IMR-90 (cell line): ENCODE results near the gene ILF3. TPM values are rescaled to one million over a fixed set of nuclear protein-coding genes. Genes with fewer than 3 reads are reported as not detected.

Experiments
- ATAC-seq: fragments of 200-7000 bp; cut with Tn5 transposase; 2 replicates; pipeline ENCODE4 v1.9.1; 2020; ENCODE audit warnings: low read depth, mild to moderate bottlenecking, moderate library complexity
- BruUV-seq: library from RNA; stranded (reverse); fragments of 400-500 nt; replicated peaks from 2 replicates; lab custom pipeline; 2021; lab: Mats Ljungman, UMichigan
- CTCF ChIA-PET: fragments of 300-600 bp; formaldehyde crosslinking; extraction: SDS; loops from one replicate; lab custom pipeline; 2021; ENCODE audit warnings: antibody characterized with exemption; lab: Yijun Ruan, JAX
- POLR2A ChIA-PET: fragments of 300-600 bp; sonication (Branson Sonifier 250); formaldehyde crosslinking; loops from one replicate; lab custom pipeline; 2022; ENCODE audit warnings: antibody characterized with exemption; ENCODE audit not compliant: unreplicated experiment; lab: Charles Lee
- DNase-seq: peaks from one replicate; pipeline ENCODE4 v3.0.0; 2013
- H2AFZ ChIP-seq: replicated peaks from 2 replicates; pipeline ENCODE3; 2013; ENCODE audit warnings: low read length, mild to moderate bottlenecking; ENCODE audit not compliant: poor library complexity
- H2AK5ac ChIP-seq: 2 replicates; pipeline ENCODE4 v1.6.1; 2013; ENCODE audit warnings: low read depth, low read length, inconsistent platforms
- H2AK9ac ChIP-seq: replicated peaks from 2 replicates; pipeline ENCODE3; 2013; ENCODE audit warnings: mild to moderate bottlenecking, low read depth, low read length, moderate library complexity; ENCODE audit not compliant: poor library complexity
- H2BK120ac ChIP-seq: 2 replicates; pipeline ENCODE4 v1.6.1; 2013; ENCODE audit warnings: low read depth, low read length, inconsistent platforms
- H2BK15ac ChIP-seq: 3 replicates; pipeline ENCODE4 v1.6.1; 2013; ENCODE audit warnings: low read depth, low read length, inconsistent platforms
- H2BK20ac ChIP-seq: 2 replicates; pipeline ENCODE4 v1.6.1; 2013; ENCODE audit warnings: low read depth, mild to moderate bottlenecking, inconsistent platforms, low read length, moderate library complexity
- H2BK5ac ChIP-seq: 2 replicates; pipeline ENCODE4 v1.6.1; 2013; ENCODE audit warnings: mild to moderate bottlenecking, low read depth, low read length, inconsistent platforms; ENCODE audit not compliant: poor library complexity, severe bottlenecking
- H3K14ac ChIP-seq: replicated peaks from 2 replicates; pipeline ENCODE4 v1.6.1; 2013; ENCODE audit warnings: low read depth, low read length, inconsistent platforms
- H3K18ac ChIP-seq: 2 replicates; pipeline ENCODE4 v1.6.1; 2013; ENCODE audit warnings: low read depth, low read length, control low read depth
- H3K23ac ChIP-seq: 2 replicates; pipeline ENCODE4 v1.6.1; 2013; ENCODE audit warnings: low read depth, low read length, inconsistent platforms
- H3K27ac ChIP-seq: 2 replicates; pipeline ENCODE4 v1.5.1; 2013; ENCODE audit warnings: mild to moderate bottlenecking, control low read depth, low read length; ENCODE audit not compliant: insufficient read depth
- H3K27me3 ChIP-seq: 2 replicates; pipeline ENCODE4 v1.6.1; 2013; ENCODE audit warnings: low read length; ENCODE audit not compliant: control insufficient read depth, insufficient read depth
- H3K36me3 ChIP-seq: 2 replicates; pipeline ENCODE4 v1.6.1; 2013; ENCODE audit warnings: low read length, mixed read lengths; ENCODE audit not compliant: control insufficient read depth, insufficient read depth
- H3K4ac ChIP-seq: 2 replicates; pipeline ENCODE4 v1.6.1; 2013; ENCODE audit warnings: low read depth, low read length, inconsistent platforms
- H3K4me1 ChIP-seq: 2 replicates; pipeline ENCODE4 v1.6.1; 2013; ENCODE audit warnings: low read length, mixed read lengths; ENCODE audit not compliant: control insufficient read depth, insufficient read depth
- H3K4me2 ChIP-seq: 2 replicates; pipeline ENCODE4 v1.6.1; 2013; ENCODE audit warnings: low read depth, mild to moderate bottlenecking, control low read depth, low read length, moderate library complexity
- H3K4me3 ChIP-seq: 2 replicates; pipeline ENCODE4 v1.5.1; 2013; ENCODE audit warnings: low read depth, mild to moderate bottlenecking, control low read depth, low read length, moderate library complexity; ENCODE audit not compliant: insufficient read depth
- H3K56ac ChIP-seq: 2 replicates; pipeline ENCODE4 v1.6.1; 2013; ENCODE audit warnings: low read length, inconsistent platforms; ENCODE audit not compliant: insufficient read depth; ENCODE audit errors: extremely low read depth
- H3K79me1 ChIP-seq, 2 experiments: 2 replicates each; pipeline ENCODE4 v1.6.1; 2013; ENCODE audit warnings: low read length in 2 of 2, inconsistent platforms in 1 of 2, low read depth in 1 of 2
- H3K9ac ChIP-seq: 2 replicates; pipeline ENCODE4 v1.6.1; 2013; ENCODE audit warnings: low read depth, low read length, control low read depth
- H3K9me1 ChIP-seq: 2 replicates; pipeline ENCODE4 v1.6.1; 2013; ENCODE audit warnings: low read length, inconsistent platforms; ENCODE audit not compliant: insufficient read depth
- H3K9me3 ChIP-seq: 2 replicates; pipeline ENCODE4 v1.6.1; 2013; ENCODE audit warnings: low read length; ENCODE audit not compliant: control insufficient read depth, insufficient read depth
- H4K20me1 ChIP-seq: 2 replicates; pipeline ENCODE4 v1.6.1; 2013; ENCODE audit warnings: low read length, inconsistent platforms; ENCODE audit not compliant: insufficient read depth
- H4K5ac ChIP-seq: 2 replicates; pipeline ENCODE4 v1.6.1; 2013; ENCODE audit warnings: mild to moderate bottlenecking, low read depth, low read length, control low read depth
- H4K8ac ChIP-seq, 2 experiments: 2 replicates each; pipeline ENCODE4 v1.6.1; 2013; ENCODE audit warnings: low read depth in 2 of 2, low read length in 2 of 2, control low read depth in 1 of 2, inconsistent platforms in 1 of 2
- H4K91ac ChIP-seq: 2 replicates; pipeline ENCODE4 v1.6.1; 2013; ENCODE audit warnings: low read depth, low read length, inconsistent platforms; ENCODE audit not compliant: insufficient read depth
- CEBPB ChIP-seq: IDR thresholded peaks from 2 replicates; pipeline ENCODE4 v1.6.1; 2012; ENCODE audit warnings: low read depth, low read length, improper control_type of control experiment
- CHD1 ChIP-seq: IDR thresholded peaks from 2 replicates; pipeline ENCODE4 v1.6.1; 2012; ENCODE audit warnings: low read depth, low read length, improper control_type of control experiment
- FOS ChIP-seq: fragments of 150-350 bp; IDR thresholded peaks from 2 replicates; pipeline ENCODE4 v1.6.1; 2016; ENCODE audit warnings: low read depth, low read length
- MAFK ChIP-seq: IDR thresholded peaks from 2 replicates; pipeline ENCODE4 v1.6.1; 2012; ENCODE audit warnings: low read depth, low read length, improper control_type of control experiment
- MAZ ChIP-seq: IDR thresholded peaks from 2 replicates; pipeline ENCODE4 v1.6.1; 2012; ENCODE audit warnings: low read depth, mild to moderate bottlenecking, low read length, improper control_type of control experiment, moderate library complexity, borderline replicate concordance
- MXI1 ChIP-seq: IDR thresholded peaks from 2 replicates; pipeline ENCODE4 v1.6.1; 2012; ENCODE audit warnings: low read depth, mild to moderate bottlenecking, low read length, moderate library complexity, borderline replicate concordance
- POLR2A ChIP-seq: IDR thresholded peaks from 2 replicates; pipeline ENCODE4 v1.6.1; 2012; ENCODE audit warnings: mild to moderate bottlenecking, low read depth, low read length
- RAD21 ChIP-seq: IDR thresholded peaks from 2 replicates; pipeline ENCODE4 v1.6.1; 2012; ENCODE audit warnings: low read length, improper control_type of control experiment
- RCOR1 ChIP-seq: IDR thresholded peaks from 2 replicates; pipeline ENCODE4 v1.6.1; 2012; ENCODE audit warnings: mild to moderate bottlenecking, low read length, improper control_type of control experiment; ENCODE audit not compliant: insufficient replicate concordance
- SMC3 ChIP-seq: fragments of 150-350 bp; IDR thresholded peaks from 2 replicates; pipeline ENCODE4 v1.6.1; 2016; ENCODE audit warnings: low read depth, mild to moderate bottlenecking, antibody characterized with exemption, low read length, moderate library complexity
- USF2 ChIP-seq: fragments of 150-350 bp; IDR thresholded peaks from 2 replicates; pipeline ENCODE4 v1.6.1; 2017; ENCODE audit warnings: mild to moderate bottlenecking, antibody characterized with exemption, low read length, low read depth
- WGBS, 2 experiments: methylation state at CpG; one replicate each; pipeline versions ENCODE4 v1.1.5 to v1.1.7; 2013; ENCODE audit warnings: missing lambda C conversion rate in 2 of 2; ENCODE audit not compliant: insufficient read length in 1 of 2; ENCODE audit errors: extremely low coverage in 2 of 2; 5-methylcytosine and 5-hydroxymethylcytosine counted together
- dilution Hi-C: fragments of 300-500 bp; cut with HindIII; formaldehyde crosslinking; loops from one replicate; pipeline ENCODE4 v1.14.3; 2018; ENCODE audit warnings: low sequenced_read_pairs; ENCODE audit not compliant: unreplicated experiment
- in situ Hi-C: fragments of 300-500 bp; cut with MboI; formaldehyde crosslinking; loops from 3 replicates; pipeline ENCODE4 v1.14.3; 2019; ENCODE audit warnings: low sequenced_read_pairs, inconsistent platforms, mixed read lengths
- intact Hi-C: fragments of 100-400 bp; cut with micrococcal nuclease; formaldehyde crosslinking; loops from 2 replicates; pipeline ENCODE4 v1.10.0; 2022
- polyA plus RNA-seq, 3 experiments: library from polyadenylated mRNA; depleted of rRNA; stranded (reverse); fragments of >200 nt; gene quantifications; 2 replicates each; pipeline ENCODE4 v1.2.3, GENCODE V29; 2012; ENCODE audit warnings: low replicate concordance in 1 of 3
- total RNA-seq: library from RNA; depleted of rRNA; stranded (reverse); fragments of >200 nt; gene quantifications from 2 replicates; pipeline ENCODE4 v1.2.3, GENCODE V29; 2012

The ILF3 gene
- total and polyA plus RNA-seq, 2 of the 4 experiments (the other 2 are of a cell fraction), result 120 to 166 TPM

- Histone ChIP-seq H2AFZ (no peak overlapping the region), H3K23ac (no peak overlapping the region), H3K79me1 (peaks cover 8 to 20% of the 10 kb centered on the region in 2 experiments; a peak in 3 of 4 replicates), H4K5ac (no peak overlapping the region), H3K9ac (no peak overlapping the region), H3K27ac (no peak overlapping the region), H3K4me2 (no peak overlapping the region), H3K56ac (no peak overlapping the region), H2BK15ac (no peak overlapping the region), H3K36me3 (peaks cover 5% of the 10 kb centered on the region; the same call in 1 of the 2 replicates), H3K14ac (no peak overlapping the region), H3K27me3 (no peaks in the 10 kb centered on the region), H4K8ac (no peak overlapping the region), H2AK5ac (no peak overlapping the region), H3K9me1 (no peaks in the 10 kb centered on the region), H3K9me3 (no peaks in the 10 kb centered on the region), H3K4me1 (peaks cover 3% of the 10 kb centered on the region; the same call in 1 of the 2 replicates), H4K91ac (no peak overlapping the region), H2AK9ac (no peak overlapping the region), H3K4me3 (no peak overlapping the region), H3K18ac (no peak overlapping the region), H4K20me1 (no peaks in the 10 kb centered on the region), H2BK20ac (no peak overlapping the region), H2BK120ac (no peak overlapping the region), H3K4ac (no peak overlapping the region), H2BK5ac (no peak overlapping the region)
- ATAC-seq (no peak), DNase-seq (no peak)
- intact Hi-C loops, result loop anchor here (10.0 kb wide), 1 partner anchor 164 kb away; no protein-coding TSS in a partner anchor
- TF ChIP-seq FOS, result no peak
- no peak for TF ChIP-seq USF2
- no peak for TF ChIP-seq MAZ
- no peak for TF ChIP-seq SMC3
- TF ChIP-seq MXI1, result no peak
- TF ChIP-seq MAFK, result no peak
- no peak for TF ChIP-seq CHD1
- no peak for TF ChIP-seq CEBPB
- TF ChIP-seq RAD21, result no peak
- TF ChIP-seq RCOR1, result no peak
- no peak for TF ChIP-seq POLR2A
- CTCF ChIA-PET, result no interaction called here
- POLR2A ChIA-PET, result no interaction called here
- dilution Hi-C loops, result no loop called here
- 100% methylated on average over 1 of the region's 4 CpGs; no CpG with 5 or more reads in 1 of the 2 experiments for WGBS, 2 experiments
- no TSS peak for BruUV-seq
- in situ Hi-C loops, result loop anchor here (10.0 kb wide), 1 partner anchor 154 kb away; no protein-coding TSS in a partner anchor
Observed at GRCh38 chr19:10648360-10648759, 5.8 kb upstream of the ILF3 start.
